Daoy (cell line): ENCODE results near the gene GSTCD. TPM values are rescaled to one million over a fixed set of nuclear protein-coding genes. Genes with fewer than 3 reads are reported as not detected.
"Not testable (repeated sequence)": the region's sequence is repeated elsewhere in the genome, so short reads cannot be mapped to it uniquely, and the experiment has no call there.

ENCODE experiments used
- DNase-seq: peaks from one replicate; pipeline ENCODE4 v3.0.0-alpha.2; 2015; ENCODE audit warnings: low read depth
- total RNA-seq: library from RNA; depleted of rRNA; stranded (reverse); fragments of >200 nt; shearing (Covaris generic); gene quantifications from 2 replicates; pipeline ENCODE4 v1.2.3, GENCODE V29; 2014

Gene GSTCD
- total RNA-seq, 1 experiment from 2014 or later, result 7.1 TPM

DNA sequence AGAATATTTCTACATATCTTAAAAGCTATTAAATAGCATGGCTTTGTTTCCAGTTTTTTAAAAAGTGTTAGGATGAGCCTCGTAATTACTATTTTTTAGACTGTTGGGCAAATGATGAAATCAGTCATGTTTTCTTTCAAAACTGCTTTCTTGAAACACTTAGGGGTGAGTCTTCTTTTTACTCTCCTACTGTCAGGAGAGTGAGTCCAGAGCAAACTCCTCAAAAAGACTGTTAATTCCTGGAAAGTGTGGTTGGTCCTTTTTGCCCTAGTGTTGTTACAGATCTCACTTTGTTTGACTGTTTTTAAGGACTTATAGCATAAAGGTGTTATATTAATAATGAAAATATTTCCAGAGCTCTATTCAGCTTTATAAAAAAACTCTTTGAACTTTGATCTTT, 6.3 kb downstream of the GSTCD start:
- no peak for DNase-seq

DNA sequence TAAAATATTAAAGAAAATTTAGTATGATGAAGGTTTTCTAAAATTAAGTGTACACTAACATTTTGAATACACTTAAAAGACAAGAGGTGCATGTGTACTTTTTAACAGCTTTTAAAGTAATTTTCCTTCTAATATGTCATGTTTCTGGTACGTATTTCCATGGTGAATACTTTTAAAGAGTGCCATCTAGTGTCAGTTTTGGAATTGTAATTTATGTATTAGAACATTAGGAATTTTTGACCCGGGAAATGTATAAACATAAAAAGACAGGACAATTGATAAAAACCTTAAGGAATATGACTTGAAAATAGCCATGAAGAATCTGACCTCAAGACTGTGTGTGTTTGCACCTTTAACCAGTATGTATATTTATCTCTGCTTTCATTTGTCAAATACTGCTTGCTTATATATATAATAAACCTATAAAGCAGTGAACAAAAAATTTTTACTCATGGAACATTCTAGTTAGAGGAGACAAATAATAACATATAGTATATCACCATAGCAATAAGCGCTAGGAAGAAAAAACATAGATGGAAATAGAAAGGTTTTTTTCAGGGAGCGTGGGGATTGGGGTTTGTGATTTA, 7.2 kb downstream of the GSTCD start:
- no peak for DNase-seq

DNA sequence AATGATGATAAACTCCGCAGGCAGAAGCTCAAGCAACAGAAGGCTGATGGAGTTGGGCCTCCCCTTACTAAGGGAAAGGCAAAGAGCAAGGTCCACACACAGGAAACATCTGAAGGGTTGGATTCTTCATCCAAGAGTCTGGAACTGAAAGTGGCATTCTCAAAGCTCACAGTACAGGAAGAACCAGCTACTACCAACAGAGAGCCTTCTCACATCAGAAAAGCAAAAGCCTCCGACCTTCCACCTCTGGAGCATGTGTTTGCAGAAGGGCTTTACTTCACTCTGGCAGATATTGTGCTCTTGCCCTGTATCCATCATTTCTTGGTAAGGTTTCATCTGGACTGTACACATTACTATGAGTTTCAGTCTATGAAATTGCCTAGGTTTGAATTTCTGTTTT, 10.6 kb downstream of the GSTCD start:
- no peak for DNase-seq

DNA sequence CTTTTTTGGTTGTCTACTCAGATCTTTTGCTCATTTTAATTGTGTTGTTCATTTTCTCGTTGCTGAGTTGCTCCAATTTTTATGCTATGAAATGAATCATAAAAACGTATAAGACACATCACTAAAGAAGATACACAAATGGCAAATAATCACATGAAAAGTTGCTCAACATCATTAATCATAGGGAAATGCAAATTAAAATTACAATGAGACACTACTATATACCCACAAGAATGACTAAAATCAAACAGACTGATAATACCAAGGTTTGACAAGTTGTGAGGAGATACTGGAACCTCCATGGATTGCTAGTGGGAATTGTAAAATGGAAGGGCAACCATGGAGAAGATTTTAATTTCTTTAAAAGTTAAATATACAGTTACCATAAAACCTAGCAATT, 17.0 kb downstream of the GSTCD start:
- DNase-seq, result no peak

DNA sequence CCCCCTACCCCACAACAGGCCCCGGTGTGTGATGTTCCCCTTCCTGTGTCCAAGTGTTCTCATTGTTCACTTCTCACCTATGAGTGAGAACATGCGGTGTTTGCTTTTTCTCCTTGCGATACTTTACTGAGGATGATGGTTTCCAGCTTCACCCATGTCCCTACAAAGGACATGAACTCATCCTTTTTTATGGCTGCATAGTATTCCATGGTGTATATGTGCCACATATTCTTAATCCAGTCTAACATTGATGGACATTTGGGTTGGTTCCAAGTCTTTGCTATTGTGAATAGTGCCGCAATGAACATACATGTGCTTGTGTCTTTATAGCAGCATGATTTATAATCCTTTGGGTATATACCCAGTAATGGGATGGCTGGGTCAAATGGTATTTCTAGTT, 21.3 kb downstream of the GSTCD start:
- not testable (repeated sequence) for DNase-seq

DNA sequence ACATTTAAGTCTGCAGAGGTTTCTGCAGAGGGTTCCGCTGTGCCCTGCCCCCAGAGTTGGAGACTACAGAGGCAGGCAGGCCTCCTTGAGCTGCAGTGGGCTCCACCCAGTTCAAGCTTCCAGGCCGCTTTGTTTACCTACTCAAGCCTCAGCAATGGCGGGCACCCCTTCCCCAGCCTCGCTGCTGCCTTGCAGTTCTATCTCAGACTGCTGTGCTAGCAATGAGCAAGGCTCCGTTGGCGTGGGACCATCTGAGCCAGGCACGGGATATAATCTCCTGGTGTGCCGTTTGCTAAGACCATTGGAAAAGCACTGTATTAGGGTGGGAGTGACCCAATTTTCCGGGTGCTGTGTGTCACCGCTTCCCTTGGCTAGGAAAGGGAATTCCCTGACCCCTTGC, 26.6 kb downstream of the GSTCD start:
- not testable (repeated sequence) for DNase-seq

GRCh38 chr4:105741548-105741947, 33.0 kb downstream of the GSTCD start:
- DNase-seq, result no peak

- DNase-seq, result no peak
These were observed 39.6 kb downstream of the GSTCD start for GRCh38 chr4:105748222-105748621.

DNA sequence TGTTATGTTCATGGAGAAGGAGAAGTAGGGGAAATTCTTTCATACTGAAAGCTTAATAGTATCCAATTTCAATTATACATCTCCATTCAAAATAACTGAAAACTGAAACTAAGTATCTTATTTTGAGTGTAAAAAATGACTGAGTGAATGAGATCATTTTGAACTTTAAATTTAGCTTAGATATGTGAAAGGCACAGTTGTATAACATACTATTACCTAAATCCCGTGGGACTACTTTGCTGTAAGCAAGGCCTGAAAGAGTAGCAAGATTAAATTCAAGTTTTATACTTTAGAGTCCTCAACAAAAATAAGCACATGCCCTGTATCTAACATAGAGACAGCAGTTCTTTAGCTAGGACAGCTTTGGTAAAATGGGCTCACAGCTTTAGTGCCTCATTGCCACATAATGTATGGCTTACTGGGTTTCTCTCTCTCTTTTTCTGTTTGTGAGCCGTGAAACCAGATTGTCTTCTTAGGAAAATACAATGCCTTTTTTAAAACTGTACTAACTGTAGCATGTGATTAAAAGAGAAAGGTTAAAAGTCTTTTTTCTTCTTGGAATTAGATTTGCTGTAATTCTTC, 43.2 kb downstream of the GSTCD start:
- DNase-seq, result no peak

GRCh38 chr4:105753361-105753760, 44.8 kb downstream of the GSTCD start:
- DNase-seq, result no peak

GRCh38 chr4:105755375-105755774, 46.8 kb downstream of the GSTCD start:
- no peak for DNase-seq

DNA sequence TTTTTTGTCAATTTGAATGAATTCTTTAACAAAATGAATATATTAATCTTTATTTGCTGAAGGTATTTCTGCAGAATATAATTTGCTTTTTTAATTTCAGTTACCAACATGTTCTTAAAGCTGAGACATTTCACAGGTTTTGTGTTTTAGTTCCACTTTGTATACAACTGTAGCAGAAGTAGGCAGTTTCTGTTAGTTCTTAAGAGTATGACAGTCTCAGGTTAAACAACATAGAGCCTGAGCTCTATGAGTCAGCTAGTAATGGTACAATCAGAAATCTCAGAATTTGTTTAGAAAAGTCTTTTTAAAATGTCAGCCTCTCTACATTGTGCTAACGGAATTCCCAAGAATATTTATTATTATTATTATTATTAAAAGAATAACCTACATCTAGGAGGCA, 50.4 kb downstream of the GSTCD start:
- no peak for DNase-seq

- DNase-seq, result peak; percentile 75
These were observed 57.3 kb downstream of the GSTCD start for GRCh38 chr4:105765690-105766407.

DNA sequence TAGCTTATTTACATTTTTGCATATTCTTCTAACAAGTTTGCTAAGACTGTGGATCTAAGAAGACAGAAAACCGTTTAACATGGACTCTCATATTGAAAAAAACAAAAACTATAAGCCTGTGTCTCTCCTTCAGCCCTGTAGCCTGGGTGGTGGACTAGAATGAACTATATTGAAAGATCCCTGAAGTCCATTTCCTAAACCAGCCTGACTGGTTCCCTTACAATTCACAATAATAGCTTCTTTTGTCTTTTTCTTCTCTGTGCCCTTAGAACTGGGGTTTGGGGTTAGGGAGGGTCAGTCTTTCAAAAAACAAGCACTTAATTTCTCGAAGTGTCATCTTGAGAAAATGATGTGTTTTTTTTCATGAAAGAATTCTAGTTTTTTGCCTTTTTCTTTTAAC, 59.0 kb downstream of the GSTCD start:
- no peak for DNase-seq

DNA sequence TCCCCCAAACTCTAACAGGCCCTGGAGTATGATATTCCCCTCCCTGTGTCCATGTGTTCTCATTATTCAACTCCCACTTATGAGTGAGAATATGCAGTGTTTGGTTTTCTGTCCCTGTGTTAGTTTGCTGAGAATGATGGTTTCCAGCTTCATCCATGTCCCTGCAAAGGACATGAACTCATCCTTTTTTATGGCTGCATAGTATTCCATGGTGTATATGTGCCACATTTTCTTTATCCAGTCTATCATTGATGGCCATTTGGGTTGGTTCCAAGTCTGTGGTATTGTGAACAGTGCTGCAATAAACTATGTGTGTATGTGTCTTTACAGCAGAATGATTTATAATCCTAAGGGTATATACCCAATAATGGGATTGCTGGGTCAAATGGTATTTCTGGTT, 61.9 kb downstream of the GSTCD start:
- DNase-seq, result not testable (repeated sequence)

DNA sequence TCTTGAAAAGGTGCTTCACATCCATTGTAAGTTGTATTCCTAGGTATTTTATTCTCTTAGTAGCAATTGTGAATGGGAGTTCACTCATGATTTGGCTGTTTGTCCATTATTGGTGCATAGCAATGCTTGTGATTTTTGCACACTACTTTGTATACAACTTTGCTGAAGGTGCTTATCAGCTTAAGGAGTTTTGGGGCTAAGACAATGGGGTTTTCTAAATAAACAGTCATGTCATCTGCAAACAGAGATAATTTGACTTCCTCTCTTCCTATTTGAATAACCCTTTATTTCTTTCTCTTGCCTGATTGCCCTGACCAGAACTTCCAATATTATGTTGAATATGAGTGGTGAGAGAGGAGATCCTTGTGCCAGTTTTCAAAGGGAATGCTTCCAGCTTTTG, 63.5 kb downstream of the GSTCD start:
- not testable (repeated sequence) for DNase-seq

- DNase-seq, result not testable (repeated sequence)
These were observed 67.3 kb downstream of the GSTCD start for GRCh38 chr4:105775760-105776415.

DNA sequence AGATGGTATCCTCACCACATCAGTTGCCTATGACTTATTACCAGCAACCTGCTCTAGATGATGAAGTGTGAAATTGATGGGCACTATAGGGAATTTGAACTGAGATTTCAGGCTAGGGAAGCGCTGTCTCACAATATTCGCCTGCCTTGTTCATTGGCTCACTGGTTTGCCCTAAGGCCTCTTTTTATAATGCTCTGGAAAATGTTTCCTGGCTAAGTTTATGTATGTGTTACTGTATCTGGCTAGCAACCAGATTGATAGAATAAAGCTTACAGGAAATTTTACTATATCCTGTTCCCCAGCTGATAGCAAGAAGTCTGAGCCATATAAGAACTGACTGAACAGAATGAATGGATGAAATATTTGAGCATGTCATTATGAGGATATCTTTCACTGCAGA, 71.6 kb downstream of the GSTCD start:
- no peak for DNase-seq

DNA sequence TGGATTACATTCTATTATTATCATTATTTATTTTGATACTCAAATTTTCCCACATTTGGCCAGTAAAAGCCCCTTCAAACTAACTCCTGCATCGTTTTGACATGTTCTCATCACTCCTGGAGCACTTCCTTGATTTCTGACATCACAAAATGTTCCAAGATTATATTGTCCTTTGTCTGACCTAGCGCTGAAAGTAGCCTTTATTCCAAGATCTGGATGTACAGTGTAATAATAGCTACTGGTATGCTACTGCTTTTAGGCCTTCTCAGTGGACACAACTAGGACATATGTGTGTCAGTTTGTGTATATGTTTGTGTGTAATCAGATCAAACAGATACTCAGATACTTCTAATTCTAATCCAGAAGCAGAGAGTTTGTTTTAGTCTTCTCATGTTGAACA, 76.2 kb downstream of the GSTCD start:
- no peak for DNase-seq

DNA sequence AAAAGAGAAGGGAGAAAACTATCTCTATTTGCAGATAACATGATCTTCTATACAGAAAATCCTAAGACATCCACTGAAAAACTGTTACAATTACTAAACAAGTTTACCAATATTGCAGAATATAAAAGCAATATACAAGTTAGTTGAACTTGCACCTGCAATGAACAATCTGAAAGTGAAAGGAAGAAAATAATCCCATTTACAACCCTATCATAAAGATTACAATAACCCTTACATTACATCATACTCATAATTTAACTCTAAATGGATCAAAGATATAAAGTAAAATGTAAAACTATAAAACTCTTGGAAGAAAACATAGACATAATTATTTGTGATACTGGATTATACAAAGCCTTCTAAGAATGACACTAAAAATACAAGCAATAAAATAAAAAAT, 77.2 kb downstream of the GSTCD start:
- DNase-seq, result no peak

GRCh38 chr4:105786748-105787147, 78.2 kb downstream of the GSTCD start:
- no peak for DNase-seq

GRCh38 chr4:105797225-105797624, 88.6 kb downstream of the GSTCD start:
- DNase-seq, result no peak
